ENCODE results near the gene LCK. TPM values are rescaled to one million over a fixed set of nuclear protein-coding genes. Genes with fewer than 3 reads are reported as not detected.

Gene LCK
- total and polyA plus RNA-seq, 10 of the 15 experiments (the other 5 are each of a cell fraction or from before 2014, with no cell fraction given) = 31.5 to 173 (median 119) TPM

DNA sequence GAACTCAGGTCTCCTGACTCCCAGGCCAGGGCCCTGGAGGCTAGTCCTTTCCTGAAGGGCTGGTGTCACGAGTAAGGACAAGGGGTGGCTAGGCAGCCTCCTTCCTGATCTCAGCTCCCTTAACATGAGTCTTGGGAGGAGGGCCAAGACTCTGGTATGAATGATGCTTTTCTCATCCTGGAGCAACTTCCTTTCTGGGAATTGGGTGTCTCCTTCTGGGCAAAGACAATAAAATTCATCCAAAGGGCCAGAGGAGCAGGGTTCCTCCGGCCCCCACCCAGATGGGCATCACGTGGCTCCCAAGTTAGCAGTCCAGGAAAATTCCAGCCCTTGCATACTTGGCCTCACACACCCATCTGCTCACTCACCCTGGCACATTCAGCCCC is 4.2 kb upstream of the LCK start, which contains the start of gene FAM167B:
TSS of gene FAM167B (plus strand) at position 335 of the 386 bp plus-strand sequence. CDS start 200 bp downstream, outside the sequence.
- in situ Hi-C loops (cut with MboI) (no loop called here), intact Hi-C loops (cut with micrococcal nuclease; ENCODE audit: unreplicated experiment) (no loop called here)
- Histone ChIP-seq H3K4me1 (ENCODE audit: control insufficient read depth, insufficient read depth, low read length) (peaks cover 48% of the 10 kb centered on the region), H2AFZ (ENCODE audit: control insufficient read depth, low read depth, low read length) (peak within 1 kb of the TSS; percentile 78), H3K27ac (ENCODE audit: control insufficient read depth, insufficient read depth) (no peak within 1 kb of the TSS; the same call in none of the 2 replicates), H3K9ac (ENCODE audit: control insufficient read depth, insufficient read depth, low read length) (no peak within 1 kb of the TSS), H3K4me2 (ENCODE audit: control insufficient read depth, insufficient read depth) (peak within 1 kb of the TSS; percentile 32), H4K20me1 (ENCODE audit: control insufficient read depth, insufficient read depth) (no peaks in the 10 kb centered on the region), H3K9me3 (replicated peaks; ENCODE audit: control insufficient read depth, insufficient read depth, low read length) (no peaks in the 10 kb centered on the region), H3K4me3 (no peak within 1 kb of the TSS), H3K27me3 (replicated peaks in 1 of 2; ENCODE audit: control insufficient read depth in 2 of 2, insufficient read depth in 2 of 2, low read length in 1 of 2) (no peaks in the 10 kb centered on the region), H3K36me3 (ENCODE audit: control insufficient read depth in 2 of 2, insufficient read depth in 2 of 2, low read length in 1 of 2) (no peaks in the 10 kb centered on the region), H3K79me2 (ENCODE audit: control insufficient read depth, insufficient read depth, low read length) (peaks cover 12% of the 10 kb centered on the region)
- CTCF ChIA-PET = interaction anchor here (2.9 to 9.6 kb wide), 8 partner anchors 8 to 154 kb away, joined by 14 to 123 read pairs (median 42); partner anchors contain the start of genes EIF3I and TMEM234
- no TSS peak for BruUV-seq (replicated peaks)
- ATAC-seq (no peak), FAIRE-seq (no peak), DNase-seq (ENCODE audit: low read depth, low spot score) (no peak)
- POLR2A ChIA-PET = interaction anchor here (0.9 kb wide), 1 partner anchor 50 kb away, joined by 3 read pairs; no protein-coding TSS in a partner anchor
- RAD21 ChIA-PET (ENCODE audit: unreplicated experiment) = interaction anchor here (2.1 to 4.7 kb wide), 2 partner anchors 31 to 90 kb away, joined by 10 to 30 read pairs; partner anchors contain the start of gene MARCKSL1
- SMC1A ChIA-PET (ENCODE audit: uncharacterized antibody, unreplicated experiment) = interaction anchor here (0.7 to 14.4 kb wide), 5 partner anchors 27 to 155 kb away, joined by 3 to 124 read pairs (median 3); partner anchors contain the start of gene KPNA6
- 67% methylated on average over 3 of the region's 3 CpGs for WGBS (ENCODE audit: insufficient coverage, insufficient replicate concordance, low lambda C conversion rate, missing lambda C conversion rate)
- TF ChIP-seq MXI1 (IDR thresholded peaks at IDR 0.05; ENCODE audit: low read depth, low read length) (no peak), IKZF2 (IDR thresholded peaks at IDR 0.05) (no peak), RAD21 (IDR thresholded peaks at IDR 0.05; ENCODE audit: insufficient read depth, low read depth, low read length) (no peak), SUZ12 (IDR thresholded peaks at IDR 0.05; ENCODE audit: unreplicated experiment) (no peak), NR2C1 (IDR thresholded peaks at IDR 0.05) (no peak), CBX5 (IDR thresholded peaks at IDR 0.05; ENCODE audit: low read depth) (no peak), SIX5 (IDR thresholded peaks at IDR 0.05; ENCODE audit: low read depth, low read length, severe bottlenecking) (no peak), EP300 (IDR thresholded peaks at IDR 0.05; ENCODE audit: borderline replicate concordance in 1 of 2, control insufficient read depth in 1 of 2, low read depth in 2 of 2, low read length in 2 of 2) (no peak), WRNIP1 (IDR thresholded peaks at IDR 0.05; ENCODE audit: borderline replicate concordance, low read depth, low read length) (no peak), HDAC6 (IDR thresholded peaks at IDR 0.05; ENCODE audit: unreplicated experiment) (no peak), EGR1 (IDR thresholded peaks at IDR 0.05; ENCODE audit: borderline replicate concordance in 1 of 2, low read depth in 2 of 2, low read length in 2 of 2) (no peak), ATF7 (IDR thresholded peaks at IDR 0.05; ENCODE audit: low read depth) (no peak), NFIC (IDR thresholded peaks at IDR 0.05; ENCODE audit: low read depth, low read length) (no peak)
- TF ChIP-seq, protein P1, sequence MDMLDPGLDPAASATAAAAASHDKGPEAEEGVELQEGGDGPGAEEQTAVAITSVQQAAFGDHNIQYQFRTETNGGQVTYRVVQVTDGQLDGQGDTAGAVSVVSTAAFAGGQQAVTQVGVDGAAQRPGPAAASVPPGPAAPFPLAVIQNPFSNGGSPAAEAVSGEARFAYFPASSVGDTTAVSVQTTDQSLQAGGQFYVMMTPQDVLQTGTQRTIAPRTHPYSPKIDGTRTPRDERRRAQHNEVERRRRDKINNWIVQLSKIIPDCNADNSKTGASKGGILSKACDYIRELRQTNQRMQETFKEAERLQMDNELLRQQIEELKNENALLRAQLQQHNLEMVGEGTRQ (IDR thresholded peaks at IDR 0.05; ENCODE audit: borderline replicate concordance, low read depth, low read length) = no peak
- TF ChIP-seq, protein P2, sequence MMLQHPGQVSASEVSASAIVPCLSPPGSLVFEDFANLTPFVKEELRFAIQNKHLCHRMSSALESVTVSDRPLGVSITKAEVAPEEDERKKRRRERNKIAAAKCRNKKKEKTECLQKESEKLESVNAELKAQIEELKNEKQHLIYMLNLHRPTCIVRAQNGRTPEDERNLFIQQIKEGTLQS (IDR thresholded peaks at IDR 0.05; ENCODE audit: borderline replicate concordance, extremely low read depth, low read depth, low read length) = no peak
- TF ChIP-seq, protein P3, sequence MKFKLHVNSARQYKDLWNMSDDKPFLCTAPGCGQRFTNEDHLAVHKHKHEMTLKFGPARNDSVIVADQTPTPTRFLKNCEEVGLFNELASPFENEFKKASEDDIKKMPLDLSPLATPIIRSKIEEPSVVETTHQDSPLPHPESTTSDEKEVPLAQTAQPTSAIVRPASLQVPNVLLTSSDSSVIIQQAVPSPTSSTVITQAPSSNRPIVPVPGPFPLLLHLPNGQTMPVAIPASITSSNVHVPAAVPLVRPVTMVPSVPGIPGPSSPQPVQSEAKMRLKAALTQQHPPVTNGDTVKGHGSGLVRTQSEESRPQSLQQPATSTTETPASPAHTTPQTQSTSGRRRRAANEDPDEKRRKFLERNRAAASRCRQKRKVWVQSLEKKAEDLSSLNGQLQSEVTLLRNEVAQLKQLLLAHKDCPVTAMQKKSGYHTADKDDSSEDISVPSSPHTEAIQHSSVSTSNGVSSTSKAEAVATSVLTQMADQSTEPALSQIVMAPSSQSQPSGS (IDR thresholded peaks at IDR 0.05; ENCODE audit: low read length) = no peak
- TF ChIP-seq, protein P4, sequence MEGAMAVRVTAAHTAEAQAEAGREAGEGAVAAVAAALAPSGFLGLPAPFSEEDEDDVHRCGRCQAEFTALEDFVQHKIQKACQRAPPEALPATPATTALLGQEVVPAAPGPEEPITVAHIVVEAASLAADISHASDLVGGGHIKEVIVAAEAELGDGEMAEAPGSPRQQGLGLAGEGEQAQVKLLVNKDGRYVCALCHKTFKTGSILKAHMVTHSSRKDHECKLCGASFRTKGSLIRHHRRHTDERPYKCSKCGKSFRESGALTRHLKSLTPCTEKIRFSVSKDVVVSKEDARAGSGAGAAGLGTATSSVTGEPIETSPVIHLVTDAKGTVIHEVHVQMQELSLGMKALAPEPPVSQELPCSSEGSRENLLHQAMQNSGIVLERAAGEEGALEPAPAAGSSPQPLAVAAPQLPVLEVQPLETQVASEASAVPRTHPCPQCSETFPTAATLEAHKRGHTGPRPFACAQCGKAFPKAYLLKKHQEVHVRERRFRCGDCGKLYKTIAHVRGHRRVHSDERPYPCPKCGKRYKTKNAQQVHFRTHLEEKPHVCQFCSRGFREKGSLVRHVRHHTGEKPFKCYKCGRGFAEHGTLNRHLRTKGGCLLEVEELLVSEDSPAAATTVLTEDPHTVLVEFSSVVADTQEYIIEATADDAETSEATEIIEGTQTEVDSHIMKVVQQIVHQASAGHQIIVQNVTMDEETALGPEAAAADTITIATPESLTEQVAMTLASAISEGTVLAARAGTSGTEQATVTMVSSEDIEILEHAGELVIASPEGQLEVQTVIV (IDR thresholded peaks at IDR 0.05; ENCODE audit: borderline replicate concordance, partially characterized antibody) = no peak
